Stimulated activated naive B cell treated with anti-CD40 and anti-IgM and Interleukin-4, amounts not matched to agents 10 μg/mL and 1 μg/mL and 100 μg/mL, for 72 hours (primary cell): ENCODE data around the gene CACNA1C.

Experiments used
- ATAC-seq, 2 donors: fragments of 150-1000 bp; cut with Tn5 transposase; replicated peaks; 2 replicates each; pipeline ENCODE4 v1.10.0; 2021; ENCODE audit warnings: moderate library complexity in 1 of 2
- DNase-seq: peaks from one replicate; pipeline ENCODE4 v3.0.0; 2021
- H3K27ac Mint-ChIP-seq: one replicate; pipeline ENCODE4 v1.8.0; 2022; ENCODE audit warnings: mild to moderate bottlenecking, mixed read lengths
- H3K27me3 Mint-ChIP-seq, 2 donors: one replicate each; pipeline ENCODE4 v1.8.0; 2022; ENCODE audit warnings: mixed read lengths in 2 of 2
- H3K36me3 Mint-ChIP-seq, 2 donors: one replicate each; pipeline ENCODE4 v1.8.0; 2022; ENCODE audit warnings: mixed read lengths in 2 of 2, mild to moderate bottlenecking in 1 of 2
- H3K4me1 Mint-ChIP-seq, 2 donors: one replicate each; pipeline ENCODE4 v1.8.0; 2022; ENCODE audit warnings: mixed read lengths in 2 of 2, mild to moderate bottlenecking in 1 of 2
- H3K4me3 Mint-ChIP-seq, 2 donors: one replicate each; pipeline ENCODE4 v1.8.0; 2022; ENCODE audit warnings: mild to moderate bottlenecking in 2 of 2, mixed read lengths in 2 of 2, moderate library complexity in 1 of 2
- H3K9me3 Mint-ChIP-seq, 2 donors: one replicate each; pipeline ENCODE4 v1.8.0; 2022; ENCODE audit warnings: mixed read lengths in 2 of 2, mild to moderate bottlenecking in 1 of 2

Gene CACNA1C

DNA sequence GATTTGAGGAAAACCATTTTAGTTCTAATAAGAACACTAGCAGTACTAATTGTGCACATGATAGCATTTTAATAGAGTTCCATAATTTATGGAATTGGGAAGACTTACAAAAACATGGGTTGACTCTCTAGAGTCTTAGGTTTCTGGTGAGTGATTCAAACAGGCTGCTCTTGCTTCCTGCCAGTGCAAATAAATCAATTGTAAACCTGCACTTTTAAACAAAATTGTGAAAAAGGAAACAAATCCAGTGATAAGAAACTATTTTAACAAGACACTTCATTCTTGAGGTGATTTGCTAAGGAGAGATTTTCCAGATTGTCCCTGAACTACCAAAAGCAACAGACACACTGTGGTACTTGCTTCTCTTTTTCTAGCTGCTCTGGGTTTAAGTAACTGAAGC lies 112.2 kb downstream of the CACNA1C start:
- H3K4me3 Mint-ChIP-seq = no peak overlapping the region
- no peaks in the 10 kb centered on the region for H3K36me3 Mint-ChIP-seq
- ATAC-seq (no peak), DNase-seq (no peak)
- H3K9me3 Mint-ChIP-seq = peaks cover 17 to 24% of the 10 kb centered on the region in 2 donors
- H3K27ac Mint-ChIP-seq = no peak overlapping the region
- peaks cover 6 to 9% of the 10 kb centered on the region in 2 donors for H3K27me3 Mint-ChIP-seq
- H3K4me1 Mint-ChIP-seq = no peaks in the 10 kb centered on the region

DNA sequence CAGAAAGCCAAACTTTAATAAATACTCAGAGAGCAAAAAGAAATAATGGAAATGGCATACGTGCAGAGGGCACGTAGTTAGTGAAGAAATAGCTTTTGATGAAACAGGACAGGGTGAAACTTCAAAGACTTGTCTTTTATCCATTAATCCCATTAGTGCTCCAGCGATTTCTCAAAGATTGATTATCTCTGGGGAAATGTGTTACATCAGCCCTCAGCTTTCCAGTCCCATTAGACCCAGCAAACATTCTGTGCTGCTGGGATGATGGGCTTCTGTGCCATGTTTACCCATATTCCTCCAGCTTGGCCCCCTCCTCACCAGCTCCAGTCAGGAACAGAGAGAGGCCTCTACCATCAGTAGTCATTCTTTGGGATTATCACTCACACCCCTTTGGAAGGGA lies 113.1 kb downstream of the CACNA1C start:
- Mint-ChIP-seq H3K4me3 (no peak overlapping the region), H3K27me3 (peaks cover 6 to 9% of the 10 kb centered on the region in 2 donors), H3K27ac (no peak overlapping the region), H3K9me3 (peaks cover 17 to 24% of the 10 kb centered on the region in 2 donors), H3K36me3 (no peaks in the 10 kb centered on the region), H3K4me1 (no peaks in the 10 kb centered on the region)
- DNase-seq = no peak
- no peak for ATAC-seq

DNA sequence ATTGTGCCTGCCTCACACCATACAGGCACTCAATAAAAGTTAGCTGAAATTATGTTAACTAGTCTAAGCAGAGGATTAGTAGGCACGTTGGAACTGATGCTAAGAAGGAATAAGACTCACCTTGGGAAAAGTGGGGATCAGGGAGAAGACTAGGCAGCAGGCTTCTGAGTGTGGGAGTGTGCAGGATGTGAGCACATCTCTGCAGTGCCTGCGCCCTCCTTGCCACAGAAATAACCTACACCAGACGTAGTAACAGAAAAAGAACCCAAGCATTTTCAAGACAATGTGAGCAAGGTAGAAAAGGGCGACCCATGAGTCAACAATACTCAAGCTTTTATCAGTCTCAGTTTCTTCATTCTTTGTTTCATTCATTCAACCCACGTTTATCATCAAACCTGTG lies 113.9 kb downstream of the CACNA1C start:
- Mint-ChIP-seq H3K4me3 (no peak overlapping the region), H3K27ac (no peak overlapping the region), H3K36me3 (no peaks in the 10 kb centered on the region), H3K27me3 (peaks cover 6 to 9% of the 10 kb centered on the region in 2 donors), H3K9me3 (peaks cover 17 to 24% of the 10 kb centered on the region in 2 donors), H3K4me1 (no peaks in the 10 kb centered on the region)
- DNase-seq = no peak
- ATAC-seq = no peak

DNA sequence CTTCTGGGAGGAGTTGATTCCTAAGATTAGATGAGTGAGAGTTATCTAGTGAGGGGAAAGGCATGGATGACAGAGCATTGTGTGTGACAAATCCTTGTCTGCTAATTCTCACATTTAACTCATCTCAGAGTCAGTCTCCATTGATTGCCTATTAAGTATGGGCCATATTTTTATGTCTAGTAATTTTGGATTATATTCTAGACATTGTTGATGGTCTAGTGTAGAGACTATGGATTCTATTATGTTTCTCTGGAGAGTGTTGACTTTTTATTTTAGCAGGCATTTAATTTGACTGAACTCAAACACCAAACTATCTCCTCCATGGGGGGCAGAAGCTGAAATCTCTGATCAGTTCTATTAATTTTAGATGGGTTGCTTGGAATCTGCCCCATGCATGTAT lies 114.4 kb downstream of the CACNA1C start:
- H3K36me3 Mint-ChIP-seq = no peaks in the 10 kb centered on the region
- ATAC-seq (no peak), DNase-seq (no peak)
- no peak overlapping the region for H3K4me3 Mint-ChIP-seq
- peaks cover 6 to 9% of the 10 kb centered on the region in 2 donors for H3K27me3 Mint-ChIP-seq
- no peak overlapping the region for H3K27ac Mint-ChIP-seq
- peaks cover 17 to 24% of the 10 kb centered on the region in 2 donors for H3K9me3 Mint-ChIP-seq
- H3K4me1 Mint-ChIP-seq = no peaks in the 10 kb centered on the region

DNA sequence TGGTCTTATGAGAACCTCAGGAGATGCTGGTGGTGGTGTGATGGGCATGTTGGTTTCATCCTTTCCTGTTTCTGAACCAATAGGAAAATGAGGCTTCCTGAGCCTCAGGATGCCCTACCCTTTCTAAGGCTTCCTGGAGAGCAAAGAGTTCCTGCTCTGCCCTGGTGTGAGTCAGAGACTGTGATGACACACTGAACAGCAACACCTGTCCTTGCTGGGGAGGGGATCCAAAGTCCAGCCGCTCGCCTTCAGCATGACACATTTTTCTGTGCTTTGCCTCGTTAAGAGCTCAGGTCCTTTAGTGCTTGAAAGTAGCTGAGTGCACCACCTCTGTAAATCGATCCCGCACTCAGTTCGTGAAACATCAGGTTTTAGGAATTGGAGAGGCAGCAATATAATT lies 116.0 kb downstream of the CACNA1C start:
- Mint-ChIP-seq H3K27ac (no peak overlapping the region), H3K4me1 (no peaks in the 10 kb centered on the region), H3K4me3 (no peak overlapping the region), H3K36me3 (no peaks in the 10 kb centered on the region), H3K9me3 (peaks cover 17 to 24% of the 10 kb centered on the region in 2 donors), H3K27me3 (peaks cover 16 to 17% of the 10 kb centered on the region in 2 donors)
- ATAC-seq (no peak), DNase-seq (no peak)

DNA sequence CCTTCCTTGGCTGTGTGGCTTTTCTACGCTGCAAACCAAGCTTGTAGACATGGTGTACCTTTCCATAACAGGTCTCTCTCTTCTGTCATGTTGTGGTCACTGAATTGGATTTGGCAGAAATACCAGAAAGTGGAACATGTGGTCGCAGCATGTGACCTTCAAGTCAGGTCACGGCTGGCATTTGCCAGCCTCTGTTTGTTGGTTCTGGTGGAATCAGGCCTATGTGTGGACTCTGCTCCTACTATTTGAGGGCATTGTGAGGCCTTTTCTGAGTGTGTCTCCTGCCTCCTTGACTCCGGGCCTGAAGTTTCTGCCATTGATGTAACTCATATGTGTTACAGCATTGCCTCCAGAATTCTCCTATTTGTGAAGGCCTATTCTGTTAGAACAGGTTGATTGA lies 116.7 kb downstream of the CACNA1C start:
- Mint-ChIP-seq H3K9me3 (peaks cover 17 to 24% of the 10 kb centered on the region in 2 donors), H3K4me3 (no peak overlapping the region), H3K4me1 (no peaks in the 10 kb centered on the region), H3K27me3 (peaks cover 13 to 18% of the 10 kb centered on the region in 2 donors), H3K36me3 (no peaks in the 10 kb centered on the region), H3K27ac (no peak overlapping the region)
- DNase-seq = no peak
- ATAC-seq = no peak

DNA sequence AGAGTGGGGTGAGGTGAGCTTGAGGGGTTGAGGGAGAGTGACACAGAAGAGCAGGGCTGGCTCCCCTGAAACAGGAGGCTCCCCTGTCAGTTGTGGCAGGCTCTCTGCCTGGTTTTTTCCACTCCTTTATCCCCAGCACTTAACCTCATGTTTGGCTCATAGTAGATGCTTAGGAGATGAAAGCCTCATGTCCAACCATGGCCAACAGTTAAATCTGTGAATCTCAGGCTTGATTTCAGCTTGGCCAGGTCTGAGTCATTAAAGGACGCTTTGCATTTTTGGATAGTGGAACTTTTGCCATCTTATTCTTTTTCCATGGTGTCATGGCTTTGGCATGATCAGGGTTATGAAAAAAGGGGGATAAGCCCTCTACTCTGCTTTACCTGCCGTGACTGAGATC lies 117.2 kb downstream of the CACNA1C start:
- peaks cover 13 to 18% of the 10 kb centered on the region in 2 donors for H3K27me3 Mint-ChIP-seq
- H3K36me3 Mint-ChIP-seq = no peaks in the 10 kb centered on the region
- H3K27ac Mint-ChIP-seq = no peak overlapping the region
- DNase-seq (no peak), ATAC-seq (no peak)
- H3K4me3 Mint-ChIP-seq = no peak overlapping the region
- peaks cover 17 to 24% of the 10 kb centered on the region in 2 donors for H3K9me3 Mint-ChIP-seq
- no peaks in the 10 kb centered on the region for H3K4me1 Mint-ChIP-seq

DNA sequence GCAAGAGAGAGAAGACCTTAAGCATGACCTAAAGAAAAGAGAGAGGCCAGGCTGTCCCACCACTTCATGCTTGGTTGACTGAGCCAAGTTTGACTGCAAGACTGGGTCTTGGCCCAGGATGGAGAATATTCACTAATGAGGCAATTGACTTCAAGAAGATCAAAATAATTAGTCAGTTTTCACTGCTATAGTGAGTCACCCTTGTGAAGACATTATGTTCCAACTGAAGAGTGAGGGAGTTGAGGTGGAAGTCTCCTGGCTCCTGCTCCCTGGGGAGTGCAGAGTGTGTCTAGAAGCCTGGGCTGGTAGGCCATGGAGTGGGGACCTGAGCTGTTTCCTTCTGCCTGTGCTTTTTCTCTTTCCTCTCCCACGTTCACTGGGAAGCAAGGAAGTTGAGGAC lies 117.6 kb downstream of the CACNA1C start:
- DNase-seq (no peak), ATAC-seq (no peak)
- Mint-ChIP-seq H3K4me3 (no peak overlapping the region), H3K9me3 (peaks cover 17 to 24% of the 10 kb centered on the region in 2 donors), H3K36me3 (no peaks in the 10 kb centered on the region), H3K27ac (no peak overlapping the region), H3K27me3 (peaks cover 12 to 18% of the 10 kb centered on the region in 2 donors), H3K4me1 (no peaks in the 10 kb centered on the region)

DNA sequence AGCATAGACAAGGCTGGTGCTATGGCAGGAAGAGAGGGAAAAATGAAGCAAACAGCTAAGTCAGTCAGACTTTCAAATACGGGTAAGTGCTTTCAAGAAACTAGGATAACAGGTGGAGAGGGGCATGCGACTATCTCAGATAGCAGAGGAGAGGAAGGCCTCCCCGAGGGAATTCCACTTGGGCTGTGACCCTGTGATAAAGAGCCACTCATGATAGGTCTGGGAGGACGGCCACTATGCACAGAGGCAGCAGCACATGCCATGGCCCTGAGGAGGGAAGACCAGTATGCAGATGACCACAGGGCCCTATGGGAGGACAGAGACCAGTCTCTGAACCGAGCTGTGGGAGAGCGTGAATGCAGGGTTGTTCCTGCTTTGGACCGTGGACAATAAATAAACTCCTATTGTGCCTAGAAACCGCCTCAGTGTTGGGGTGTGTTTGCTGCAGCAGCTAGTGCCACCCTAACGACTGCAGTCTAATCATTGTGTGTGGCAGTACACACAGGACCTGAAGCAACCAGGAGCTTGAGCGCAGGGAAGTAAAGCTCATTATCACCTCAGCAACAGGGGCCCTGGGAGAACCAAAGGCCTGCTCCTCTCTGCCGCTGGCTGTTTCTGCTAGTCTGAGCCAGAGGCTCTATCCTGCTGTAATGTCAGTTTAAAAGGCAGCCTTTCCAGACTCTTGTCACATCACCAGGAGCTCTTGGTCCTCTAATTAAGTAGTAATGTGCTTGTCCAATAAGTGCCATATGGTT lies 119.1 kb downstream of the CACNA1C start:
- H3K4me1 Mint-ChIP-seq = no peaks in the 10 kb centered on the region
- no peak overlapping the region for H3K4me3 Mint-ChIP-seq
- peaks cover 10 to 25% of the 10 kb centered on the region in 2 donors for H3K27me3 Mint-ChIP-seq
- ATAC-seq (no peak), DNase-seq (no peak)
- H3K27ac Mint-ChIP-seq = no peak overlapping the region
- H3K36me3 Mint-ChIP-seq = no peaks in the 10 kb centered on the region
- peaks cover 13 to 16% of the 10 kb centered on the region in 2 donors for H3K9me3 Mint-ChIP-seq

DNA sequence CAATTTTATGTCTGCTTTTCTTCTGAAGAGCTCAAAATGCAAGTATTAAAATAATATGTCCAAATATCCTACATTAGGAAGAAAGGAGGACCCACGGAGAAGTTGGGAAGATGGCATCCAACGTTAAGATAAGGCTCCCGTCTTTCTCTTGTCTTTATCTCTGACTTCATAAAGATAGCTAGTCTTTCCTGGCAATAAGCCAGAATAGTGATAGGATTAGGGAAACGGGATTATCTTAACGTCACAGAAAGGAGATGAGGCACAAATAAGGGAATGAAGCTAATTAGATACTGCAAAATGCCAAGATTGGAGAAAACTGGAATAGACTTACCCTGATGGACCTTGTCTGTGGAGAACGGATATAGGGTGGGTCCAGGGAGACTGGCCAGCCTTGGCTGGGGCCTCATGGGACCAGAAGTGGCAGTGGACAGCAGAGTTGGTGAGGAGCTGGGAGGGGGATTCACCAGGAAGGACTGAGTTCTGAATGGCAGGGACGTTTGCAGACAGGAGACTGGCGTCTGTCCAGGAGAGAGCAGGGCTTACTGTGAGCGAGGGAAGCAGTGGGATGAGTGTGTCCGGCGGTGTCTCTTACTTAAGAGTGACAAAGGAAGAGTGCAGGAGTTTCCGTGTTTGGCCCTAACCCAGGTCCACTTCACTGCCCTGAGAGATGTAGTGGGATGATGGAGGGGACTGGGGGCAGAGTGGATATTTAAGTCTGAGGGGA lies 119.9 kb downstream of the CACNA1C start:
- H3K27me3 Mint-ChIP-seq = peaks cover 17 to 24% of the 10 kb centered on the region in 2 donors
- H3K36me3 Mint-ChIP-seq = no peaks in the 10 kb centered on the region
- H3K9me3 Mint-ChIP-seq = peaks cover 9 to 11% of the 10 kb centered on the region in 2 donors
- no peak overlapping the region for H3K4me3 Mint-ChIP-seq
- H3K27ac Mint-ChIP-seq = no peak overlapping the region
- DNase-seq (no peak), ATAC-seq (no peak)
- no peaks in the 10 kb centered on the region for H3K4me1 Mint-ChIP-seq

DNA sequence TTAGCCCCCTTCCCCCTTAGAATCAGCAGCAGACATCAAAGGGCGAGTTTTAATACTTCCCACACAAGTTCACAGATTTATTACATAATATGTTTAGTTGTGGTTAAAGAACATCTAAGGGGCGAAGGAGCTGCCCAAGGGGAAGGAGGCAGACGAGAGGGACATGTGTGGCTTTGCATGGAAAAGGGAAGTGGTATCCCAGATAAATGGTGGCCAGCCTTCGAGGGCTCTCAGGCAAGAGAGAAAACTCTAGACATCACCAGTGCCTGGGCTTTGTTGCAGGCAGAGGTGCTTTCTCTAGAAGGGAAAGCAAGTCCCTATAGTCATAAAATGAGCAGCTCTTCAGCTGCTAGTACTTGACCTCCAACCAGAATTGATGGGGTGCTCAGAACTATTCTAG lies 121.2 kb downstream of the CACNA1C start:
- no peak overlapping the region for H3K4me3 Mint-ChIP-seq
- no peaks in the 10 kb centered on the region for H3K36me3 Mint-ChIP-seq
- DNase-seq = no peak
- no peaks in the 10 kb centered on the region for H3K9me3 Mint-ChIP-seq
- ATAC-seq = no peak
- no peak overlapping the region for H3K27ac Mint-ChIP-seq
- peaks cover 19 to 21% of the 10 kb centered on the region in 2 donors for H3K27me3 Mint-ChIP-seq
- no peaks in the 10 kb centered on the region for H3K4me1 Mint-ChIP-seq

DNA sequence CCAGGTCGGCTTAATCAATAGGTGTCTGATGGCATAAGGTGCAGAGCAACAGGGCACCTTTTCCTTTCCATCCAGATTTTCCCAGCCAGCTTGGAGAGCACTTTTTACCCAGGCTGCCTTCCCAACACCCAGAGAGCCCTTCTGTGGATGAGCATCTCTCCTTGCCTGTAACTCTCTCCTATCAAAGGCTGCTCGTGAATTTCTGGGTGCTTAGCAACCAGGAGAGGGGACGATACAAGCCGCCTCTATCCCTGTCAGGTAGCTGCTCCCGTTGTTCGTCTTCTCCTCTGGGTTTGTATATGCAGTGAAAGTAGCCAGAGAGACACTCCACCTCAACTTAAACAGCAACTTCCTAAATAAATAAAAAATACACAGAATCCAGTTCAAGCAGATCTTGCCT lies 124.2 kb downstream of the CACNA1C start:
- H3K4me1 Mint-ChIP-seq = no peaks in the 10 kb centered on the region
- no peak overlapping the region for H3K4me3 Mint-ChIP-seq
- H3K9me3 Mint-ChIP-seq = no peaks in the 10 kb centered on the region
- no peaks in the 10 kb centered on the region for H3K36me3 Mint-ChIP-seq
- H3K27ac Mint-ChIP-seq = no peak overlapping the region
- no peak for DNase-seq
- H3K27me3 Mint-ChIP-seq = peaks cover 19 to 25% of the 10 kb centered on the region in 2 donors
- ATAC-seq = no peak

DNA sequence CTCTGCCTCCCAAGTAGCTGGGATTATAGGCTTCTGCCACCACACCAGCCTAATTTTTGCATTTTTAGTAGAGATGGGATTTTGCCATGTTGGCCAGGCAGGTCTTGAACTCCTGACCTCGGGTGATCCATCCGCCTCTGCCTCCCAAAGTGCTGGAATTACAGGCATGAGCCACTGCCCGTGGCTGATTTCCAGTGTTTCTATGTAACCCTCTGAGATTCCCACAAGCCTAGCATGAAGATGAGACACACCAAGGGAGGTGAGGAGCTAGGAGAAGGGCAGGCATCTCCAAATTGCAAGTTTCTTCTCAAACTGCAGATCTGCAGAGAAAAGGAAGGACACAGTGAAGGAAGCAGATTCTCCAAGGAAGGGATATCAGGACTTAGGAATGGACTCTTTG lies 125.0 kb downstream of the CACNA1C start:
- no peak for DNase-seq
- Mint-ChIP-seq H3K4me1 (no peaks in the 10 kb centered on the region), H3K27ac (no peak overlapping the region), H3K27me3 (peaks cover 15 to 22% of the 10 kb centered on the region in 2 donors), H3K36me3 (no peaks in the 10 kb centered on the region), H3K4me3 (no peak overlapping the region), H3K9me3 (no peaks in the 10 kb centered on the region)
- ATAC-seq = no peak

DNA sequence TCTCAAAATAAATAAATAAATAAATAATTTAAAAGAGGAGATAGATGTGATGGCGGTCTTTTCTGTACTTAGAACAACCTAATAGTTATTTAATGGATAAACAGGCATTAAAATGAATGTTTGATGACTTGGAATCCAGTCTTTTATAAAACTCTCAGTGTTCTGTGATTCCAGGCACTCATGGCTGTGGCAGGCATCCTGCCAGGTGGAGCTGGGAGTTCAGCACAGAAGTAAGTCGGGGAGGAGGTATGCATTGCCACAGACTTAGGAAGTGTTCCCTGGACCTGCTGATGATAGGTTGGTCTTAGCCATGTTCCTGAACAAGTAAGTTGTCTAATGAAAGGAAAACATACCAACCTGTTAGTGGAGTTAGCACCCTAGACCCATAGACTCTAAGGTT lies 126.3 kb downstream of the CACNA1C start:
- H3K27me3 Mint-ChIP-seq = peaks cover 8 to 16% of the 10 kb centered on the region in 2 donors
- no peak overlapping the region for H3K27ac Mint-ChIP-seq
- no peak overlapping the region for H3K4me3 Mint-ChIP-seq

More for the DNA sequence above, 126.3 kb downstream of the CACNA1C start:
- peaks cover 0 to 4% of the 10 kb centered on the region in 2 donors for H3K4me1 Mint-ChIP-seq
- ATAC-seq (no peak), DNase-seq (no peak)
- H3K9me3 Mint-ChIP-seq = no peaks in the 10 kb centered on the region
- H3K36me3 Mint-ChIP-seq = no peaks in the 10 kb centered on the region
